ENCODE results near the gene RPS16.

Gene RPS16

DNA sequence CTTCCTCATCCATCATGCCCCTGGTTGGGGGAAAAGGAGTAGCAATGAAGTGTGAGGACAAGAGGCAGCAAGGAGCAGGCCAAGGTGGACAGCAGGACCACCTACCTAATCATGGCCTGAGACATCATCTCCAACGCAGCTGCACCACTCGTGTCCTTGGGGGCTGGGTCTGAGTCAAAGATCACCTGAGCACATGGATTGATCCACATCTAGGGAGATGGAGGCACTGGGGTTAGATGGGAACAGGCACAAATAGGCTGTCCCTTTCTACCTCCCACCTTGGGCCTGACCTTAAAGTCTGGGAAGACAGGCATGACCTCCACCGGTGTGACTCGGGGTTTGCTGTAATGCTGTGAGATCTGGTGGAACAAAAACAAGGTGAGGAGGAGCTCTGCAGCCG, 47.1 kb downstream of the RPS16 start:
- Mint-ChIP-seq H3K27ac (peak overlapping the region; percentile 4), H3K9me3 (no peaks in the 10 kb centered on the region), H3K4me3 (peak overlapping the region; percentile 5 to 25), H3K36me3 (peaks cover 37 to 47% of the 10 kb centered on the region in 2 donors), H3K27me3 (no peaks in the 10 kb centered on the region), H3K4me1 (peaks cover 30 to 51% of the 10 kb centered on the region in 2 donors)
- ATAC-seq (replicated peaks): no peak
- DNase-seq: no peak

DNA sequence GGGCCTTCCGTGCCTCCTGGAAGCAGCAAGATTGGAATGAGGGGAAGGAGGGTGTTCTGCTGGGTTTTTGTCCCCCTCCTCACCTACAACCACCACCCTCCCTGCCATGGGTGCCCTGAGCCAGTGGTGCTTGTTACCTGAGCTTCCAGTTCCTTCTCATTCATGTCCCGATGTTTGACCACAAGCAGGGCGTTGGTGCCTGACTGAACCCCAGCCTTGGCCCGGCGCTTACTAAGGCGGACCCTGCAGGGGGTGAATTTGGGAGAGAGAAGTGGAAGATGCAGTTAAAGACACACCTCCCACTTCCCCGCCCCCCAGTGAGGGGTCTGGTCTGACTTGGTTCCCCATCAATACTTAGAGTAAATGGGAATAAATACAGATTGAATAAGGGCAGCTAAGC, 49.2 kb downstream of the RPS16 start:
- Mint-ChIP-seq H3K4me1 (peaks cover 27 to 38% of the 10 kb centered on the region in 2 donors), H3K9me3 (no peaks in the 10 kb centered on the region), H3K36me3 (peaks cover 32 to 60% of the 10 kb centered on the region in 2 donors), H3K27me3 (no peaks in the 10 kb centered on the region), H3K27ac (peak overlapping the region; percentile 68), H3K4me3 (peak overlapping the region in 1 of 2 donors; percentile 23)
- no peak for DNase-seq
- ATAC-seq (replicated peaks): no peak

DNA sequence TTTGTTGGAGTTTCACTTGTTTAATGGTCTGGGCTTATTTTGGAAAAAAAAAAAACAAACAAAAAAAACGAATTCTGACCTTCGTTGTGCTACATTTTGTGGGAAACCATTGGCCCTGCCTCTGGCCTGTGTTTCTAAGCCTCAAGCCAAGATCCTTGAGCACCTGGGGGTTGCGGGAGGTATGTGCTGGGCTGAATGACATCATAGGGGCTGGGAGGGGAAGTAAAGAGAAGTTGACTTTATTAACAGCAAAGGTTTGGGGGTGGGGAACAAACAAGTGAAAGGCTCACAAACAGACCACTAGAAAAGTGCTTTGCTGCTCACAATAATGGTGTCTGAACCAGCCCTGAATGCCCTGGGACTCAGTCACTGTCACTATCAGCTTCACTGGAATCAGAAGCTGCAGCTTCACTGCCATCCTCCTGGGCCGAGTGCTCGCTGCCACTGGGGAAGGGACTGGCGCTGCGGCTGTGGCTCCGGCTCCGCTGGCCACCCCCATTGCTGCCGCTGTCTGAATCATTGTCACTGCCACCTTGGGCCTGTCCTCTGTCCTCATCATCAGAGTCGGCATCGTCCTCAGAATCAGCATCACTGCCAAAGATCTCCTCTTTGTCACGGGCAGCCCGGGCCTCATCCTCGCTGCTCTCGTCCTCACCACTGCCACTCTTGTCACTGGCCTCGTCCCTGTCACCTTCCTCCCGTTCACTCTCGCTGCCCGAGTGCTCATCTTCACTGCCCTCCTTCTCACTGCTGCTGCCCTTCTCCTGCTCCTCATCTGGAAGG, 49.9 kb downstream of the RPS16 start:
- Mint-ChIP-seq H3K36me3 (peaks cover 36 to 63% of the 10 kb centered on the region in 2 donors), H3K27ac (peak overlapping the region; percentile 68), H3K27me3 (no peaks in the 10 kb centered on the region), H3K4me3 (no peak overlapping the region), H3K4me1 (peaks cover 24 to 35% of the 10 kb centered on the region in 2 donors), H3K9me3 (no peaks in the 10 kb centered on the region)
- ATAC-seq (replicated peaks) (no peak), DNase-seq (no peak)

DNA sequence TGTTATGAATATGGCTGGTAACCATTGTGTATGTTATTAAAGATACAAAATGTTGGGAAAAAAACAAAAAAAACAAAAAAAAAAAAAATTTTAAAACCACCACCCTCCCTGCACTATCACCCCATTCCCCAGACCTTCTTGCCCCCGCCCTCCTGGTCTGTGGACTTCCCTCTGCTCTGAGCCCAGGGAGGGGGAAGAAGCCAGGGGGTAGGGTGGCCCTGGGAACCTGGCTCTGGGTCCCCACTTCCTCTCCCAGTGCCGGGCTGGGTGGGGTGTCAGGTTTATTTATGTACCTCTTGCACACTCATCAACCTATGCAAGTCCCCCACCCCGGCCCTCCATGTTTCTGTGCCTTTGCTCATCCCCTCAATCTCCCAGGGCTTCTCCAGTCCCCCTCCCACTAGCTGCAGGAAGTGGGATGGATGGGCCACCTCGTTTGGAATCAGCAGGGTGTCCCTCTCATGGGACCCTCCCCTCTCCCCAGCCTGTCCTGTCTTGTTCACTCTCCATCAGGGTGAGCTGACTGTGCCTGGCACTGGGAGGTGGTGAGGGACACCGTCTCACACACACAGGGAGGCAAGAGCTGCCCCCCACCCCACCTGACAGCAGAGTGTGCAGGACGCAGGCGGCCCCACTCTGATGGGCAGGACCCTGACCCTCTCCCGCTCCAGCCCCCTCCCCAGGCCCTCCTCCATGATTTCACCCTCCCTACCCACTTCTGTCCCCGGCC, 50.7 kb downstream of the RPS16 start:
- DNase-seq: no peak
- no peak for ATAC-seq (replicated peaks)
- peaks cover 38 to 65% of the 10 kb centered on the region in 2 donors for H3K36me3 Mint-ChIP-seq
- H3K27me3 Mint-ChIP-seq: no peaks in the 10 kb centered on the region
- no peak overlapping the region for H3K4me3 Mint-ChIP-seq
- peaks cover 21 to 29% of the 10 kb centered on the region in 2 donors for H3K4me1 Mint-ChIP-seq
- peak overlapping the region; percentile 28 for H3K27ac Mint-ChIP-seq
- no peaks in the 10 kb centered on the region for H3K9me3 Mint-ChIP-seq

Measured in stimulated activated naive B cell treated with anti-CD40 and anti-IgM and Interleukin-4, amounts not matched to agents 10 μg/mL and 1 μg/mL and 100 μg/mL, for 72 hours (primary cell).